ENCODE measurements around the gene FAM229B.

FAM229B gene

GRCh38 chr6:112144145-112144926 is 56.9 kb downstream of the FAM229B start:
- DNase-seq (ENCODE audit: low spot score): no peak

- no peak for DNase-seq (ENCODE audit: low spot score)
These were observed 57.7 kb downstream of the FAM229B start for GRCh38 chr6:112145080-112145573.

DNA sequence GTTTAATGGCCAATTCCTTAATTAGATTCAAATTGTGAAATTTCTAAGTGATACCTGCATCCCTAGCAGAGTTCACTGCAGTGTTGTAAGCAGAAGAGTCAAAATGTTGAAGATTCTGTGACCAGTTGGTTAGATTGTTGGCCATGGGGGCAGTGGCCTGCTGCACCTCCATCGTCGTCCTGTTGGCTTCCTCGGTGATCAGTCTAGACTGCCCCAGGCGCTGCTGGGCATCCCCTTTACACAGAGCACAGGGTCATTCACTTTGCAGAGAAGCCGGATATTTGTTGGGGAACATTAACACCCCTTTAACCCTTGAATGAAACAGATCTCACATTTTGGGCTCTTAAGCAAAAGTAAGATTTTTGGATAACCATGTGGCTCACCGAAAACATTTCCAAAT is 60.7 kb downstream of the FAM229B start:
- DNase-seq (ENCODE audit: low spot score): no peak

DNA sequence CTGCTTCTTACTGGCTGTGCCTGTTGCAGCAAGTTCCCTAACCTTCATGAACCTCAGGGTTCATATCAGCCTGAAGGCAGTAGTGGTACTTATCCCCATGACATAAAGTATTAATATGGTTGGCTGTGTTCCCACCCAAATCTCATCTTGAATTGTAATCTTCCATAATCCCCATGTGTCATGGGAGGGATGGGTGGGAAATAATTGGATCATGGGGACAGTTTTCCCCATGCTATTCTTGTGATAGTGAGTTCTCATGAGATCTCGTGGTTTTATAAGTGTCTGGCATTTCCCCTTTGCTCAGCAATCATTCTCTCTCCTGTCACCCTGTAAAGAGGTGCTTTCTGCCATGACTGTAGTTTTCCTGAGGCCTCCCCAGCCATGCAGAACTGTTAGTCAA is 61.8 kb downstream of the FAM229B start:
- DNase-seq (ENCODE audit: low spot score): no peak

GRCh38 chr6:112149719-112150263 is 62.4 kb downstream of the FAM229B start:
- DNase-seq (ENCODE audit: low spot score): no peak

GRCh38 chr6:112150363-112150762 is 63.0 kb downstream of the FAM229B start:
- DNase-seq (ENCODE audit: low spot score): no peak

Measured in ecto neural progenitor cell (in vitro differentiated cells).